D721Med (cell line): ENCODE measurements around the gene MLX.

Experiments used
- DNase-seq: peaks from one replicate; pipeline ENCODE4 v3.0.0; 2011; ENCODE audit warnings: low spot score; ENCODE audit not compliant: insufficient read length
- FAIRE-seq: peaks from 2 replicates; lab custom pipeline; 2011; peaks lifted over from hg19 to GRCh38; lab: Jason Lieb, UNC
- CTCF ChIP-seq: IDR thresholded peaks from 2 replicates; pipeline ENCODE4 v1.5.1; 2012; ENCODE audit warnings: mild to moderate bottlenecking, control low read depth; ENCODE audit not compliant: insufficient read depth; ENCODE audit errors: missing control alignments

The MLX gene

GRCh38 chr17:42590886-42591285 is 24.0 kb downstream of the MLX start:
- no peak for TF ChIP-seq CTCF
- FAIRE-seq = no peak
- no peak for DNase-seq

DNA sequence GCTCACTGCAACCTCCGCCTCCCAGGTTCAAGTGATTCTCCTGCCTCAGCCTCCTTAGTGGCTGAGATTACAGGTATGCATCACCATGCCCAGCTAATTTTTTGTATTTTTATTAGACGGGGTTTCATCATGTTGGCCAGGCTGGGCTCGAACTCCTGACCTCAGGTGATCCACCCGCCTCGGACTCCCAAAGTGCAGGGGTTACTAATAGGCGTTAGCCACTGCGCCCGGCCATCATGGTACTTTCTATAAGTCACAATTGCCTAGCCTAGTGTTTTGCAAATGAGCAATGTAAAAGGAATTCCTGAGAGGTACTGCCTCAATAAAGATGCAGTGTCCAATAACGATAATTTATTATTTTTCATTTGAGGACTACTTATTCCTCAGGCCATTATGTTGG is 24.5 kb downstream of the MLX start:
- no peak for TF ChIP-seq CTCF
- FAIRE-seq = no peak
- DNase-seq = no peak

- DNase-seq = no peak
- no peak for TF ChIP-seq CTCF
- FAIRE-seq = no peak
These were observed 29.5 kb downstream of the MLX start for GRCh38 chr17:42596386-42596785.

GRCh38 chr17:42598905-42599304 is 32.0 kb downstream of the MLX start:
- TF ChIP-seq CTCF = no peak
- FAIRE-seq = no peak

GRCh38 chr17:42603318-42603717 is 36.4 kb downstream of the MLX start:
- no peak for TF ChIP-seq CTCF
- no peak for FAIRE-seq
- DNase-seq = no peak

More at GRCh38 chr17:42598905-42599304, 32.0 kb downstream of the MLX start:
- no peak for DNase-seq

GRCh38 chr17:42607769-42608168 is 40.9 kb downstream of the MLX start:
- no peak for DNase-seq
- no peak for FAIRE-seq

More at GRCh38 chr17:42607769-42608168, 40.9 kb downstream of the MLX start:
- no peak for TF ChIP-seq CTCF
